A549 treated with CpdA at 1 μM for 4 hours (cell line): Measurements from ENCODE around the gene C16orf90. TPM values are rescaled to one million over a fixed set of nuclear protein-coding genes. Genes with fewer than 3 reads are reported as not detected.

Experiments
- total RNA-seq: library from RNA; stranded (reverse); fragments of 200-300 nt; extraction: Qiagen RNA extraction; gene quantifications from 5 replicates; pipeline ENCODE4 v1.2.3, GENCODE V29; 2022; ENCODE audit warnings: low read depth

Gene C16orf90
- total RNA-seq = not detected in 5 replicates

GRCh38 chr16:3495176-3495575, at the start of gene C16orf90:
Gene C16orf90 (minus strand): TSS chr16:3495489. CDS start chr16:3495421, 68 bp downstream.

Other genes with a start within 250 kb of the C16orf90 start
- not detected in 5 replicates for gene MEFV, start 238.9 kb downstream of the C16orf90 start, total RNA-seq
- 36.1 to 39.3 TPM (median 37.6 TPM) in 5 replicates for gene ZNF263, start 212.0 kb downstream of the C16orf90 start, total RNA-seq
- gene TIGD7, start 190.1 kb downstream of the C16orf90 start, total RNA-seq = 0.86 to 1.5 TPM (median 1.4 TPM) in 5 replicates
- gene ZNF75A, start 190.0 kb downstream of the C16orf90 start, total RNA-seq = 9.0 to 12.3 TPM (median 10.7 TPM) in 5 replicates
- not detected in 5 replicates for gene OR2C1, start 139.6 kb downstream of the C16orf90 start, total RNA-seq
- gene ZSCAN32, start 94.5 kb downstream of the C16orf90 start, total RNA-seq = 9.6 to 19.4 TPM (median 14.7 TPM) in 5 replicates
- 13.0 to 16.8 TPM (median 14.3 TPM) in 5 replicates for gene ZNF174, start 94.3 kb downstream of the C16orf90 start, total RNA-seq
- gene ZNF597, start 52.0 kb downstream of the C16orf90 start, total RNA-seq = 0.90 to 1.3 TPM (median 1.1 TPM) in 5 replicates
- 50.7 to 54.8 TPM (median 51.4 TPM) in 5 replicates for gene NAA60, start 51.8 kb downstream of the C16orf90 start, total RNA-seq
- 17.2 to 22.9 TPM (median 19.4 TPM) in 5 replicates for gene CLUAP1, start 5.5 kb upstream of the C16orf90 start, total RNA-seq
- gene NLRC3, start 81.9 kb upstream of the C16orf90 start, total RNA-seq = 0.01 to 0.05 TPM in 2 of 5 replicates, not detected in the others
- 4.2 to 6.0 TPM (median 5.2 TPM) in 5 replicates for gene SLX4, start 116.1 kb upstream of the C16orf90 start, total RNA-seq
- gene DNASE1, start 159.2 kb upstream of the C16orf90 start, total RNA-seq = 1.9 to 5.2 TPM (median 4.2 TPM) in 5 replicates
- gene TRAP1, start 222.0 kb upstream of the C16orf90 start, total RNA-seq = 112 to 140 TPM (median 133 TPM) in 5 replicates